SK-N-SH treated with all-trans-retinoic acid at 6 μM for 48 hours (cell line): ENCODE measurements around the gene MRPS18A.

Source experiments
- ATAC-seq: fragments of 200-7000 bp; cut with Tn5 transposase; 3 replicates; pipeline ENCODE4 v1.9.1; 2020; ENCODE audit warnings: mild to moderate bottlenecking, moderate library complexity
- ARNTL ChIP-seq: fragments of 450-650 bp; formaldehyde crosslinking; IDR thresholded peaks from 2 replicates; pipeline ENCODE4 v1.5.0; 2020; ENCODE audit warnings: low read depth, mild to moderate bottlenecking, moderate library complexity, borderline replicate concordance
- BACH2 ChIP-seq: fragments of 250-450 bp; sonication (Bioruptor Pico); IDR thresholded peaks from 2 replicates; pipeline ENCODE4 v1.9.0; 2021; ENCODE audit warnings: mild to moderate bottlenecking, borderline replicate concordance
- CREB5 ChIP-seq: fragments of 250-450 bp; sonication (Bioruptor Pico); IDR thresholded peaks from 2 replicates; pipeline ENCODE4 v1.5.1; 2020; ENCODE audit warnings: low read depth, mild to moderate bottlenecking, moderate library complexity
- CSDC2 ChIP-seq: fragments of 250-450 bp; sonication (Bioruptor Pico); IDR thresholded peaks from 2 replicates; pipeline ENCODE4 v1.5.0; 2020; ENCODE audit warnings: mild to moderate bottlenecking, moderate library complexity
- CSRNP3 ChIP-seq: fragments of 250-450 bp; sonication (Bioruptor Pico); IDR thresholded peaks from 2 replicates; pipeline ENCODE4 v1.5.1; 2021; ENCODE audit warnings: mild to moderate bottlenecking, moderate library complexity
- ESRRG ChIP-seq: fragments of 250-450 bp; sonication (Bioruptor Pico); IDR thresholded peaks from 2 replicates; pipeline ENCODE4 v1.6.1; 2021; ENCODE audit warnings: mild to moderate bottlenecking
- GLIS3 ChIP-seq: fragments of 250-450 bp; sonication (Bioruptor Pico); IDR thresholded peaks from 2 replicates; pipeline ENCODE4 v1.5.0; 2020; ENCODE audit warnings: mild to moderate bottlenecking, moderate library complexity
- ISL1 ChIP-seq: fragments of 250-450 bp; sonication (Bioruptor Pico); IDR thresholded peaks from 2 replicates; pipeline ENCODE4 v2.1.2; 2022; ENCODE audit warnings: mild to moderate bottlenecking, moderate library complexity
- OSR1 ChIP-seq: fragments of 250-450 bp; sonication (Bioruptor Pico); IDR thresholded peaks from 2 replicates; pipeline ENCODE4 v1.8.0; 2022; ENCODE audit warnings: moderate library complexity, mild to moderate bottlenecking, inconsistent platforms
- PPARA ChIP-seq: fragments of 250-450 bp; sonication (Bioruptor Pico); IDR thresholded peaks from 2 replicates; pipeline ENCODE4 v1.5.0; 2020; ENCODE audit warnings: mild to moderate bottlenecking, borderline replicate concordance
- RARB ChIP-seq: fragments of 250-450 bp; sonication (Bioruptor Pico); IDR thresholded peaks from 2 replicates; pipeline ENCODE4 v1.8.0; 2021; ENCODE audit warnings: mild to moderate bottlenecking, moderate library complexity
- SNAI2 ChIP-seq: fragments of 250-450 bp; sonication (Bioruptor Pico); IDR thresholded peaks from 2 replicates; pipeline ENCODE4 v1.5.0; 2020; ENCODE audit warnings: mild to moderate bottlenecking, moderate library complexity
- TCF4 ChIP-seq: fragments of 250-450 bp; sonication (Bioruptor Pico); IDR thresholded peaks from 2 replicates; pipeline ENCODE4 v1.8.0; 2021; ENCODE audit warnings: mild to moderate bottlenecking, moderate library complexity, borderline replicate concordance
- TOX ChIP-seq: fragments of 250-450 bp; sonication (Bioruptor Pico); IDR thresholded peaks from 2 replicates; pipeline ENCODE4 v1.8.0; 2021; ENCODE audit warnings: mild to moderate bottlenecking, moderate library complexity, borderline replicate concordance
- ZC3H10 ChIP-seq: fragments of 250-450 bp; sonication (Bioruptor Pico); IDR thresholded peaks from 2 replicates; pipeline ENCODE4 v1.5.1; 2021; ENCODE audit warnings: mild to moderate bottlenecking, moderate library complexity
- ZFP3 ChIP-seq: fragments of 250-450 bp; sonication (Bioruptor Pico); IDR thresholded peaks from 2 replicates; pipeline ENCODE4 v1.5.0; 2020; ENCODE audit warnings: mild to moderate bottlenecking, moderate library complexity
- ZFP30 ChIP-seq: fragments of 450-650 bp; formaldehyde crosslinking; IDR thresholded peaks from 2 replicates; pipeline ENCODE4 v1.5.0; 2022; ENCODE audit warnings: mild to moderate bottlenecking, moderate library complexity
- ZNF565 ChIP-seq: fragments of 450-650 bp; formaldehyde crosslinking; conservative IDR thresholded peaks from 2 replicates; pipeline ENCODE4 v1.5.0; 2020; ENCODE audit warnings: low read depth, mild to moderate bottlenecking, moderate library complexity
- ZNF70 ChIP-seq: fragments of 450-650 bp; formaldehyde crosslinking; IDR thresholded peaks from 2 replicates; pipeline ENCODE4 v1.5.0; 2020; ENCODE audit warnings: mild to moderate bottlenecking, moderate library complexity
- ZNF8 ChIP-seq: fragments of 450-650 bp; formaldehyde crosslinking; IDR thresholded peaks from 2 replicates; pipeline ENCODE4 v1.5.0; 2020; ENCODE audit warnings: mild to moderate bottlenecking, moderate library complexity
- TF ChIP-seq, protein P1 (sequence below): fragments of 250-450 bp; sonication (Bioruptor Pico); IDR thresholded peaks from 2 replicates; pipeline ENCODE4 v1.8.0; 2021; ENCODE audit warnings: low read depth, mild to moderate bottlenecking, moderate library complexity, borderline replicate concordance
- TF ChIP-seq, protein P2 (sequence below): fragments of 250-450 bp; sonication (Bioruptor Pico); IDR thresholded peaks from 2 replicates; pipeline ENCODE4 v1.5.0; 2020; ENCODE audit warnings: mild to moderate bottlenecking, moderate library complexity

The MRPS18A gene

GRCh38 chr6:43698584-43699349 is 11.2 kb upstream of the MRPS18A start:
- TF ChIP-seq ISL1 (no peak), RARB (CRISPR knock-in tag) (no peak), CREB5 (no peak), ZNF8 (CRISPR knock-in tag) (no peak), PPARA (CRISPR knock-in tag) (no peak), CSDC2 (CRISPR knock-in tag) (no peak), ZNF70 (CRISPR knock-in tag) (no peak), ESRRG (CRISPR knock-in tag) (no peak), BACH2 (no peak), TOX (no peak), GLIS3 (CRISPR knock-in tag) (no peak), ZFP3 (CRISPR knock-in tag) (no peak), CSRNP3 (CRISPR knock-in tag) (no peak), ZNF565 (CRISPR knock-in tag) (no peak), ZC3H10 (CRISPR knock-in tag) (no peak), TCF4 (CRISPR knock-in tag) (no peak), ZFP30 (CRISPR knock-in tag) (no peak)
- TF ChIP-seq, protein P1, sequence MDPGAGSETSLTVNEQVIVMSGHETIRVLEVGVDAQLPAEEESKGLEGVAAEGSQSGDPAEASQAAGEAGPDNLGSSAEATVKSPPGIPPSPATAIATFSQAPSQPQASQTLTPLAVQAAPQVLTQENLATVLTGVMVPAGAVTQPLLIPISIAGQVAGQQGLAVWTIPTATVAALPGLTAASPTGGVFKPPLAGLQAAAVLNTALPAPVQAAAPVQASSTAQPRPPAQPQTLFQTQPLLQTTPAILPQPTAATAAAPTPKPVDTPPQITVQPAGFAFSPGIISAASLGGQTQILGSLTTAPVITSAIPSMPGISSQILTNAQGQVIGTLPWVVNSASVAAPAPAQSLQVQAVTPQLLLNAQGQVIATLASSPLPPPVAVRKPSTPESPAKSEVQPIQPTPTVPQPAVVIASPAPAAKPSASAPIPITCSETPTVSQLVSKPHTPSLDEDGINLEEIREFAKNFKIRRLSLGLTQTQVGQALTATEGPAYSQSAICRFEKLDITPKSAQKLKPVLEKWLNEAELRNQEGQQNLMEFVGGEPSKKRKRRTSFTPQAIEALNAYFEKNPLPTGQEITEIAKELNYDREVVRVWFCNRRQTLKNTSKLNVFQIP (CRISPR knock-in tag), result no peak
- TF ChIP-seq, protein P2, sequence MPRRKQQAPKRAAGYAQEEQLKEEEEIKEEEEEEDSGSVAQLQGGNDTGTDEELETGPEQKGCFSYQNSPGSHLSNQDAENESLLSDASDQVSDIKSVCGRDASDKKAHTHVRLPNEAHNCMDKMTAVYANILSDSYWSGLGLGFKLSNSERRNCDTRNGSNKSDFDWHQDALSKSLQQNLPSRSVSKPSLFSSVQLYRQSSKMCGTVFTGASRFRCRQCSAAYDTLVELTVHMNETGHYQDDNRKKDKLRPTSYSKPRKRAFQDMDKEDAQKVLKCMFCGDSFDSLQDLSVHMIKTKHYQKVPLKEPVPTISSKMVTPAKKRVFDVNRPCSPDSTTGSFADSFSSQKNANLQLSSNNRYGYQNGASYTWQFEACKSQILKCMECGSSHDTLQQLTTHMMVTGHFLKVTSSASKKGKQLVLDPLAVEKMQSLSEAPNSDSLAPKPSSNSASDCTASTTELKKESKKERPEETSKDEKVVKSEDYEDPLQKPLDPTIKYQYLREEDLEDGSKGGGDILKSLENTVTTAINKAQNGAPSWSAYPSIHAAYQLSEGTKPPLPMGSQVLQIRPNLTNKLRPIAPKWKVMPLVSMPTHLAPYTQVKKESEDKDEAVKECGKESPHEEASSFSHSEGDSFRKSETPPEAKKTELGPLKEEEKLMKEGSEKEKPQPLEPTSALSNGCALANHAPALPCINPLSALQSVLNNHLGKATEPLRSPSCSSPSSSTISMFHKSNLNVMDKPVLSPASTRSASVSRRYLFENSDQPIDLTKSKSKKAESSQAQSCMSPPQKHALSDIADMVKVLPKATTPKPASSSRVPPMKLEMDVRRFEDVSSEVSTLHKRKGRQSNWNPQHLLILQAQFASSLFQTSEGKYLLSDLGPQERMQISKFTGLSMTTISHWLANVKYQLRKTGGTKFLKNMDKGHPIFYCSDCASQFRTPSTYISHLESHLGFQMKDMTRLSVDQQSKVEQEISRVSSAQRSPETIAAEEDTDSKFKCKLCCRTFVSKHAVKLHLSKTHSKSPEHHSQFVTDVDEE (CRISPR knock-in tag), result no peak
- ATAC-seq, result peak; percentile 64

GRCh38 chr6:43697421-43697820 is 9.8 kb upstream of the MRPS18A start:
- TF ChIP-seq BACH2 (no peak), OSR1 (CRISPR knock-in tag) (no peak), ZFP30 (CRISPR knock-in tag) (no peak), CSDC2 (CRISPR knock-in tag) (no peak), PPARA (CRISPR knock-in tag) (no peak)
- ATAC-seq, result no peak

GRCh38 chr6:43695967-43696291 is 8.3 kb upstream of the MRPS18A start:
- TF ChIP-seq, protein P1 (CRISPR knock-in tag), result no peak
- TF ChIP-seq SNAI2 (CRISPR knock-in tag) (no peak), ZNF8 (CRISPR knock-in tag) (no peak), ZC3H10 (CRISPR knock-in tag) (no peak), CSDC2 (CRISPR knock-in tag) (no peak), ZNF70 (CRISPR knock-in tag) (no peak), GLIS3 (CRISPR knock-in tag) (no peak), RARB (CRISPR knock-in tag) (no peak), ESRRG (CRISPR knock-in tag) (no peak), ZNF565 (CRISPR knock-in tag) (no peak), BACH2 (no peak), ARNTL (CRISPR knock-in tag) (no peak)
- ATAC-seq, result no peak
